Measurements from ENCODE around the gene SMS.

DNA sequence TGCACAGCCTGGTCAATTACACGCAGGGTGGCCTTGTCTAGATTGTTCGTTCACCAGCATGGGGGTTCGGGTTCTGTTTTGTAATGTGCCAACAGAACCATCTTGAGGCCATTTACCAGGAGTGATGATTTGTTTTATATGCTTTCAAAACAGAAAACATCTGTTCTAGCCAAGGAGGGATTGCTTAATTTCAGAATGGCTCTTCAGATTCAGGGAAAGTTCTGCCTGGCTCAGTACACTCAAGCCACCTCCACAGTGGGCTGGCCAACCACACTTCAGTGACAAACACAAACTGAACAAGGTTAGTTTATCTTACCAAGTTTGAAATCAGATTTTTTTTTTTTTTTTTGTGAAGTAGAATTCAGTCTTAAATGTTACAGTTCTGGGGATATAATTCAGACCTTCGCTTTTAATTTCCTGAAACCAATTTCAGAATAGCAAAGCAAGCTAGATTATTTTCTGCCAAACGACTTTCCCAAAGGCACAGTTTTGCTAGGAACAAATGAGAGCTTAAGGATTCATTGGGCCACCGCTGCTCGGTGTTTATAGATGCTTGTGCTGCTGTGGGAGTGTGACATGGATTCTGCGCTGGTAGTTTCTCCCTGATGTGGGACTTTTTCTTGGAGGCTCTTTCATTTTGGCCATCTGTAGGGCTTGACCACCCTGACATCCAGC, 23.4 kb downstream of the SMS start:
- TF ChIP-seq, protein P1, sequence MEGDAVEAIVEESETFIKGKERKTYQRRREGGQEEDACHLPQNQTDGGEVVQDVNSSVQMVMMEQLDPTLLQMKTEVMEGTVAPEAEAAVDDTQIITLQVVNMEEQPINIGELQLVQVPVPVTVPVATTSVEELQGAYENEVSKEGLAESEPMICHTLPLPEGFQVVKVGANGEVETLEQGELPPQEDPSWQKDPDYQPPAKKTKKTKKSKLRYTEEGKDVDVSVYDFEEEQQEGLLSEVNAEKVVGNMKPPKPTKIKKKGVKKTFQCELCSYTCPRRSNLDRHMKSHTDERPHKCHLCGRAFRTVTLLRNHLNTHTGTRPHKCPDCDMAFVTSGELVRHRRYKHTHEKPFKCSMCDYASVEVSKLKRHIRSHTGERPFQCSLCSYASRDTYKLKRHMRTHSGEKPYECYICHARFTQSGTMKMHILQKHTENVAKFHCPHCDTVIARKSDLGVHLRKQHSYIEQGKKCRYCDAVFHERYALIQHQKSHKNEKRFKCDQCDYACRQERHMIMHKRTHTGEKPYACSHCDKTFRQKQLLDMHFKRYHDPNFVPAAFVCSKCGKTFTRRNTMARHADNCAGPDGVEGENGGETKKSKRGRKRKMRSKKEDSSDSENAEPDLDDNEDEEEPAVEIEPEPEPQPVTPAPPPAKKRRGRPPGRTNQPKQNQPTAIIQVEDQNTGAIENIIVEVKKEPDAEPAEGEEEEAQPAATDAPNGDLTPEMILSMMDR (conservative IDR thresholded peaks at IDR 0.05; ENCODE audit: low read depth, low read length): no peak
- TF ChIP-seq POLR2A (IDR thresholded peaks at IDR 0.05; ENCODE audit: low read depth, low read length): no peak
- TF ChIP-seq, protein P2, sequence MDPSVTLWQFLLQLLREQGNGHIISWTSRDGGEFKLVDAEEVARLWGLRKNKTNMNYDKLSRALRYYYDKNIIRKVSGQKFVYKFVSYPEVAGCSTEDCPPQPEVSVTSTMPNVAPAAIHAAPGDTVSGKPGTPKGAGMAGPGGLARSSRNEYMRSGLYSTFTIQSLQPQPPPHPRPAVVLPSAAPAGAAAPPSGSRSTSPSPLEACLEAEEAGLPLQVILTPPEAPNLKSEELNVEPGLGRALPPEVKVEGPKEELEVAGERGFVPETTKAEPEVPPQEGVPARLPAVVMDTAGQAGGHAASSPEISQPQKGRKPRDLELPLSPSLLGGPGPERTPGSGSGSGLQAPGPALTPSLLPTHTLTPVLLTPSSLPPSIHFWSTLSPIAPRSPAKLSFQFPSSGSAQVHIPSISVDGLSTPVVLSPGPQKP (IDR thresholded peaks at IDR 0.05; ENCODE audit: borderline replicate concordance, low read depth, low read length): no peak
- TF ChIP-seq RAD21 (IDR thresholded peaks at IDR 0.05; ENCODE audit: low read length): no peak
- peak; percentile 68 for TF ChIP-seq CEBPB (IDR thresholded peaks at IDR 0.05; ENCODE audit: low read depth, low read length)
- TF ChIP-seq MAFK (IDR thresholded peaks at IDR 0.05; ENCODE audit: low read depth, low read length): no peak
- TF ChIP-seq BHLHE40 (IDR thresholded peaks at IDR 0.05; ENCODE audit: low read depth, low read length): no peak
- TF ChIP-seq CHD1 (IDR thresholded peaks at IDR 0.05; ENCODE audit: low read depth, low read length): no peak
- no peak for TF ChIP-seq RFX5 (IDR thresholded peaks at IDR 0.05; ENCODE audit: low read depth, low read length)
- no peak for TF ChIP-seq MAZ (IDR thresholded peaks at IDR 0.05; ENCODE audit: borderline replicate concordance, low read depth, low read length)
- no peak for TF ChIP-seq SMC3 (IDR thresholded peaks at IDR 0.05; ENCODE audit: low read depth, low read length)
- TF ChIP-seq NFE2L2 (IDR thresholded peaks at IDR 0.05; ENCODE audit: low read depth, low read length): no peak
- TF ChIP-seq RCOR1 (IDR thresholded peaks at IDR 0.05; ENCODE audit: insufficient replicate concordance, low read length): no peak
- TF ChIP-seq MXI1 (IDR thresholded peaks at IDR 0.05; ENCODE audit: borderline replicate concordance, low read depth, low read length): no peak
